NCI-H748 treated with DMSO at 0.1 percent for 48 hours (cell line): Measurements from ENCODE around the gene IL18R1.

Experiments
- DNase-seq: peaks from one replicate; lab custom pipeline; 2025; lab: John Stamatoyannopoulos, UW

Gene IL18R1

DNA sequence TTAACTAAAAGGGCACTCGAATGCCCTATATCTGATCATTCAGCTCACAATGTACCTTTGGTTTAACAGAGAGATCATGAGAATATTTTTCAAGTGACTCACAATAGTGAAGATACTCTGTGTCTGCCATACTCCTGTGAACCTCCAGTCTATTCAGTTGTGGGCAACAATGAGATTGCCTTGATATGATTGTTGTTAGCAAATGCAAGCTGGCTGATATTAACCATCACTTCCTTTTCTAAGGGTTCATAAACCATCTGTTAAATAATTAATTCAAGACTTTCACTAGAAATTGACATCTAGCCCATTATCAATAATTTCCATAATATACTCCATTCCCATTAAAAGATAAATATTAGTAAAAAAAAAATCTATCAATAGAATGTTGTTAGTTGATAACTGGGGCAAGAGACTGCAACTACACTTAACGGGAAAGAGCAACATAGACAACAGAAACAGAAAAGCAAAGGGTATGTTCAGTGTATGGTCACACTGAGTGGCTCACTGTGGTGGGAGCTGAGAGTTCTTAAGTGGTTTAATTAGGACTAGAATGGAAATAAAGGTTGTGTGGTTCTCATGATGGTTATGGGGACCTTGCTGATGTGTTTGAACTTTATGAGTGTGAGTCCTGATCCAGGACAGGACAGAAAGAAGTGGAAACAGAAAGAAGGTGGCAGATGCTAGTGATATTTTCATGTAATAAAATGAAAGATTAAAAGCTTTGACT lies 79.2 kb downstream of the IL18R1 start:
- DNase-seq: no peak

DNA sequence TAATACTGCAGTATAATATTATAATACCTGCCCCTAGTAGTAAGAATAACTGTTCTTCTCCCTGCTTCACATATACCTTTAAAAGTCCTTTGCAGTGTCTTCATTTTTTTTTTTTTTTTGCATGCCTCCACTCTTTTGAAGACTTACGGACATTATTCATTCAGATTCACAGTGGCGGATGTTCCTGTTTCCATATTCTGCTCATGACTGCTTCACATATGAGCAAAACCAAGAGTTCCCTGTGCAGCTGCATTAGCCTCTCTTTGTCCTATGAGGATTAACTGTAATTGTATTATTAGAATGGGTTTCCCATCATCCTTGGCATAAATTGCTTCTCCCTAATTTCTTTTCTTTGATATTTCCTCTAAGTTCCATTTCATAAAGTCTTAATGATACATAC lies 80.1 kb downstream of the IL18R1 start:
- no peak for DNase-seq

DNA sequence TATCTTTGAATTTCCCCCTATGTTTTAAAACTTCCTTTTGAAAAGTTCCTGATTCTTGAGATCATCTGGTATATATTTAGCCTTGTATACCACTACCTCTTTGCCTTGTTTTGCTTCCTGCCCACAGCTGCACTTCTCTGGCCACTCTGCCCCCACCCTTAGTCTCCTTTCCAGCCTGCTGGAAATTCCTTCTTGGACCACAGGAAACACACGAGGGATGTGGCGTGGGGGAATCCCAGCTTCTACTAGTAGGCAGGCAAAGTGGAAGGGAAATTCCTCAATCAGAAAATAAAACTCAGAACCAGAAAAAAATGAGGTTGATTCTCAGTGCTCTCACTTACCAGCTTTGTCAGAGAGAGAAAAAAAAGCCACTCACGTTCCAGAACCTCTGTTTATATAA lies 80.7 kb downstream of the IL18R1 start:
- DNase-seq: no peak

DNA sequence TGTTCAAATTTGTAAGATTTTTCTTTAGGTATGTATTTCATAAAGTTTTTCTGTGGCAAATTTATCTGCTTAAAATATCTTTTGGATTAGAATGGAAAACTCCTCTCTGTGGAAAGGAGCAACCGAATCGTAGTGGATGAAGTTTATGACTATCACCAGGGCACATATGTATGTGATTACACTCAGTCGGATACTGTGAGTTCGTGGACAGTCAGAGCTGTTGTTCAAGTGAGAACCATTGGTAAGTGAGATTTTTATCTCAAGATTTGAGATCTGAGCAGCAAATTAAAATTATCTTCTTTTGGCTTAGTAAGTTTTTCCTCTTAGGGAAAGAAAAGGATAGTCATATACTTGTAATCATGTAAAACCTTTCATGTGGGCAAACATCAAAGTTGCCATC lies 81.5 kb downstream of the IL18R1 start:
- no peak for DNase-seq

DNA sequence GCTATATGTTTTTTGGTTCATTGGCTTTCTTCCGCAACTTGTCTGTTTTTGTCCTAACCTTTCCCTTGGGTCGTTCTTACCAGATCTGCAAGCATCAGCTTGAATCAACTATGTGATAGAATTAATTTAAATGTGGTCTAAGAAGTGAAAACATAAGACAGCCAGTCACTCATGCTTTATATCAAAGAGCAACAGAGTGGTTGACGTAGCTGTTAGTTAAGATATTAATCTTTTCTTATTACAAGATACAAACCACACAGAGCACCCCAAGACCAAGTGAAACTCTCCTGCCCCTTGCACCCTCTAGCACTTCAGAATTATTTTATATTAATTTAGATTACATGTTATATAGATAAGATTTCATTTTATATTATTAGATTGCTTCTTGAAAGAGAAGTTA lies 82.5 kb downstream of the IL18R1 start:
- DNase-seq: no peak

DNA sequence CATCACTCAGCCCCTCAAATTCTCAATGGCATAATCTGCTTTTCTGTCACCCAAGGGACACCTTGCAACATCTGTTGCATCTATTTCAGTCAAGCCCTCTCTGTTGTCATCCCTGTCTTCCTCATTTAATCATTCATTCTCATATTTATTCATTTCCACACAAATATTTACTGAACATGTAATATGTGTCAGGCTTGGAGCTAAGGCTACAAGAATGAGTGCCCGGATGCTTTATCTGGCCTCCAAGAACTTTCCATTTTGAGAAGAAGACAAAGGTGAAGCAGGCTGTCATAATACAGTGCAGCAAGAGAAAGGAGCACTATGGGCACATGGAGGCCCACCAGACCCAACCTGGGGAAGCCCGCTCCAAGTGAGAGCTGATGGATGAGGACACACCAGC lies 83.0 kb downstream of the IL18R1 start:
- no peak for DNase-seq

DNA sequence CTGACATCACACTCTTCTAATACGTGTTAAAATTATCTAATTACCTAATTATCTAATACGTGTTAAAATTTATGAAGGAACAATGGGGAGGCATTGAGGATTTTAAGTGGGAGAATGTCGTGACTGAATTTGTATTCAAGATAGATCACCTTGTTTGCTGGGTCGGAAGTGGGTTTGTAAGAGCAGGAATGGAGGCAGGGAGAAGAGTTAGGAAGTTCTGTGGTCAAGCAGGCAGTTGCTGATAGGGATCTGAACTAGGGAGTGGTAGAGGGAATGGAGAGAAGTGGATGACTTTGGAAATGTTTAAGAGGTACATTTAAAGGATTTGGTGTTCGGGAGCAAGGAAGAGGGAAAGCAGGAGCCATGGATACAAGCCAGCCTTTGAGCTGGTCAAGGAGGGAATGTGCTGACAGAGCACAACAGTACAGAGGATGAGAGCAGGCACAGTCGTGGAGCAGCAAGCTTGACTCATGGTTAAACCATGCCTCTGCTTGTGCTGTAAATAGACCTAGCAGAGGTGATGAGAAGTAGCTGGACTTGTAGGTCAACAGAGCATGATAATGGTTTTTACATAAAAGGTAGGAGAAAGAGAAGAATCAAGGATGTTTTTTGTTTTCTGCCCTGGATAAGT lies 83.6 kb downstream of the IL18R1 start:
- DNase-seq: no peak

DNA sequence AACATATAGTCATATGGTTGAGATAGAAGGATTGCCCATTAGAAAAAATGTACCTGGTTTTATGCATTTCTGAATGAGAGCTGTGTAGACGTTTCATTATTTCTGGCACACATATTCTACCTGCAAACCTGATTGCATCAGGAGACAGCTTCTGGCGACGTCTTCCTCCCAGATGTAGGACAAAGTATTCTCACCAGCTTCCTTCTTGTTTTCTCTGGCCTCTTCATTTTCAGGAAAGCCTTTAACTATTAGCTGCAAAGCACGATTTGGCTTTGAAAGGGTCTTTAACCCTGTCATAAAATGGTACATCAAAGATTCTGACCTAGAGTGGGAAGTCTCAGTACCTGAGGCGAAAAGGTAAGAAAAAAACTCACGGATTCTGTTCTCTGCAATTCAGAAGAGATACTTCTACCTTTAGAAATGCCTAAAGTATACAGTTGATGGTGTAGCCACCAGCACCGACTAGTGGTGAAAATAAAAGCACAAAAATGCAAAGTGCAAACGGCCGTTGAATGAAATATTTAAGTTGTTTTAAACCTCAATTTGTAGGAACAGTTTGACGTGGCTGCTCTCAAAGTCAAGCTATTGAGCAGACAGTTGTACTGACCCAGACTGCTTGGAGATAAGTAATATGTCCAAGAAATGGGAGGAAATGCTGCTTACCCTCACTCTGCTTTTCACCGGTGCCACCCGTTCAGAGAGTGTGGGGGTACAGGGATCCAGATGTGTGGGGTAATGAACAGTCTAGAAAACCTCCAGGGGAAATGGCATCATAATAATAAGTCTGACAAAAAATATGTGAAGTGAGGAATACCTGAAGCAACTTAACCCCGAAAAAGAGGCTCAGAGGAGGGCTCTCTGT lies 87.6 kb downstream of the IL18R1 start:
- no peak for DNase-seq

DNA sequence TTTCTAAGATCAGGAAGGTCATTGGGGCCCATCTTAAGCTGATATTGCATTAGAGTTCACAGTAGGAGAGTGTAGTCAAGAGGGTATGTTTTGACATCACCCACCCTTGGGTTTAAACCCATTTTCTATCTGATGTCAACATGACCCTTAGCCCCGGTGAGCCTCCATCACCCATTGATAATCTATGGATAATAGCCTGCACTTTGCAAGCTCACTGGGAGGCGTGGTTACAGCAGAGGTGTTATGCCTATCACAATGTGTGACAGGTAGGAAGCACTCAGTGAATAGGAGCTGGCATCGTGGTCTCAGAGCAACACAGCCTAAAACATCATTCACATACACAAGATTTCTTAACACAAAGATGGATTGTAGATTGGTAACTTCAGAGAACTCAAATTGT lies 88.6 kb downstream of the IL18R1 start:
- DNase-seq: no peak

DNA sequence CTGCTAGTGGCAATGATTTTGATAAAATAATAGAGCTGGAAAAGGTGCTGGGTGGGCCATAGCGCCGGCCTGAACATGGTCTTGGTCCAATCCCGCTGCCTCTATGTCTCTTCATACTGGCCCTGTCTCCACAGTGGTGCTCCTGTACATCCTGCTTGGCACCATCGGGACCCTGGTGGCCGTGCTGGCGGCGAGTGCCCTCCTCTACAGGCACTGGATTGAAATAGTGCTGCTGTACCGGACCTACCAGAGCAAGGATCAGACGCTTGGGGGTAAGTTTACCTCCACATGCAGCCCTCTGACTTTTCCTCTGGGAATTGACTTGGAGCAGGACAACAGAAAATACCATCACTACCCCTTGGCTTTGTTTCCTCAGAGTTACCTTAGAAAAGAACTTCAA lies 91.3 kb downstream of the IL18R1 start:
- no peak for DNase-seq
